Measurements from ENCODE around the gene RAB18.

DNA sequence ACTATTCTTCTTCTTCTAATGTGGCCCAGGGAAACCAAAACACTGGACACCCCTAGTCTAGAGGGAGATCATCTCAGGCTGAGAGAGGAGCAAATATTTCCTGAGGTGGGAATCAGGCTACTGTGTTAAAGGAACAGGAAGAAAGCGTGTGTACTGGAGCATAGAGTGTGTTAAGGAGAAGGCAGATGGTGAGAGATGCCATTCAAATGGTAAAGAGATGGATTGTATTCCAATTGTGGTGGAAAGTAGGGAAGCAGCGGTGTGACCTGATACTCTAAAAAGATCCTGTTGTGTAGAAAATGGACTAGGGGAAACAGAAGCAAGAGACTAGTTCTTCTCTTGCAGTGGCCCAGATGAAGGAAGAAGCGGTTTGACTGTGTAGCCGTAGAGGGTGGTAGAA, 31.2 kb downstream of the RAB18 start:
- TF ChIP-seq, protein P1, sequence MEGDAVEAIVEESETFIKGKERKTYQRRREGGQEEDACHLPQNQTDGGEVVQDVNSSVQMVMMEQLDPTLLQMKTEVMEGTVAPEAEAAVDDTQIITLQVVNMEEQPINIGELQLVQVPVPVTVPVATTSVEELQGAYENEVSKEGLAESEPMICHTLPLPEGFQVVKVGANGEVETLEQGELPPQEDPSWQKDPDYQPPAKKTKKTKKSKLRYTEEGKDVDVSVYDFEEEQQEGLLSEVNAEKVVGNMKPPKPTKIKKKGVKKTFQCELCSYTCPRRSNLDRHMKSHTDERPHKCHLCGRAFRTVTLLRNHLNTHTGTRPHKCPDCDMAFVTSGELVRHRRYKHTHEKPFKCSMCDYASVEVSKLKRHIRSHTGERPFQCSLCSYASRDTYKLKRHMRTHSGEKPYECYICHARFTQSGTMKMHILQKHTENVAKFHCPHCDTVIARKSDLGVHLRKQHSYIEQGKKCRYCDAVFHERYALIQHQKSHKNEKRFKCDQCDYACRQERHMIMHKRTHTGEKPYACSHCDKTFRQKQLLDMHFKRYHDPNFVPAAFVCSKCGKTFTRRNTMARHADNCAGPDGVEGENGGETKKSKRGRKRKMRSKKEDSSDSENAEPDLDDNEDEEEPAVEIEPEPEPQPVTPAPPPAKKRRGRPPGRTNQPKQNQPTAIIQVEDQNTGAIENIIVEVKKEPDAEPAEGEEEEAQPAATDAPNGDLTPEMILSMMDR (IDR thresholded peaks at IDR 0.05): no peak
- no peak for TF ChIP-seq POLR2A (IDR thresholded peaks at IDR 0.05)

All from right lobe of liver (tissue), 4 donors.